Activated CD8-positive, alpha-beta memory T cell treated with anti-CD3 and anti-CD28 coated beads for 48 hours (primary cell): Measurements from ENCODE around the gene FAM25C.
"Not testable (repeated sequence)": the region's sequence is repeated elsewhere in the genome, so short reads cannot be mapped to it uniquely, and the experiment has no call there.

ENCODE experiments used
- DNase-seq, 3 experiments: peaks; one replicate each; pipeline ENCODE4 v3.0.0-alpha.2; 2020; ENCODE audit warnings: low read depth in 2 of 3, low spot score in 2 of 3

FAM25C gene

DNA sequence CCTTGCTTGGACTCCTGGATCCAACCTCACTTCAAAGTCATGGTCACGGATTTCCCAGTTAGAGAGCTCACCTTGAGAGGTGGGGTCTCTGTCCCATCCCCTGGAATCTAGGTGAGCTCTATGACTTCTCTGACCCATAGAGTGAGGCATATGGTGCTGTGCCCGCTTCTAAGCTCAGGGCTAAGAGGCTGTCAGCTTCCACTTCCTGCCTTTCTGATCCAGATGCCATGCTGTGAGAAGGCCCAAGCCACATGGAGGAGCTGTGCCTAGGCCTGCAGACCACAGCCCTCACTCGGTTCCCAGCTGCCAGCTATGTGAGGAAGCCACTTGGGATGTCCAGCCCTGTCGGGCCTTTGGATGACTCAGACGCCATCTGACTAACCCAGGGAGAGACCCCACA is 39.9 kb downstream of the FAM25C start:
- not testable (repeated sequence) for DNase-seq

DNA sequence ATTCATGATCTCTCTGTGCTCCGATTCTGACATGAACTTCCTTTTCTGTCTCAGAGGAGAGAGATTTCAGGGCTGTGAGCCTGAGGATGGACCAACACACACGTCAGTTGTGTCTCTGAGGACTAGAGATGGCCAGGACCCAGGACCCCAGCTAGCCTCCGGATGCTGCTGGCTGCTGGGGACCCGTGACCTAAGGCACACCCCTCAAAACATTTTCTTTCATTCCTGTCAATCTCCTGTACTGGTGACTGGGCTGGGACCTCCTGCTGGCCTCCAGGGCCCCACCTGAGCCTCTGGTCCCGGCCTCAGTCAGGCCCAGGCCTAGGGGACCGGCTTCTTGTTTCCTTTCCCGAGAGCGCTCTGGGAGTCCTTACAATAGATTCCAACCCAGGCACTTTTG is 42.4 kb downstream of the FAM25C start:
- not testable (repeated sequence) for DNase-seq

GRCh38 chr10:47947424-47947823 is 52.2 kb downstream of the FAM25C start:
- DNase-seq = not testable (repeated sequence)
